ENCODE results near the gene DAP.

DAP gene

DNA sequence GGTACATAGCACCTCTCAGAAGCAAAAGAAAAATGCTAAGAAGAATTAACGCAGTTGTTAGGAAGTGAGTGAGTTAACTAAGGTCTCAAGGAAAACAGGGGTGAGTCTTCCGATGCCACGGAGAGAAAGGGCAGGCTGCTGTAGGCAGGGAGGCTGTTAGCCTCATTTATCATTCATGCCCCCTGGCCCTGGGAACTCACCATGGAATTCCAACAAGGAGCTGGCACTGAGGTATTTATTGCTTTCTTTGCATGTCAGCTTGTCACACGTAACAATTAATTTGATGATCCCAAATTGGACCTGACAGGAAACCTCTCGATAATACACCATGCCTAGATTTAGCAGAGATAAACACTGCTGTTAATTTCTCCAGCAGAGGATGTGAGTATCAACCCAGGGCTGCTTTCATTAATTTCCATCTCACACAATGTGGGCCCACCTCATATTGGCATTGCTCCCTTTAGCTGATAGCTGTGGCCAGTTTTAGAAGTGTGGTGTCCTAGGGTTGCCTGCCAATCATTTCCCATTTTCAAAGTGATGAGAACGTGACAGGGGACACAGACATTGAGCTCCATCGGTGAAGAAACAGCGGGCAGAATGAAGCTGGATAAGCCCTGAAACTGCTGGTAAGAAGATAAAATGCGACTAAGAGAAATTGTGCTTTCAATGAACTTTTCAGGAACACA, 45.3 kb downstream of the DAP start:
- Histone ChIP-seq H3K36me3 (peaks cover 98% of the 10 kb centered on the region), H3K4me3 (no peak overlapping the region), H3K27me3 (no peaks in the 10 kb centered on the region), H3K9ac (no peak overlapping the region), H3K27ac (no peak overlapping the region), H3K4me2 (no peak overlapping the region), H3K4me1 (no peaks in the 10 kb centered on the region), H3K9me3 (peaks cover 20% of the 10 kb centered on the region), H4K20me1 (peaks cover 32% of the 10 kb centered on the region)
- no peak for TF ChIP-seq Cebpa-rat (IDR thresholded peaks at IDR 0.05)

- Histone ChIP-seq H3K36me3 (peaks cover 87% of the 10 kb centered on the region), H4K20me1 (peaks cover 61% of the 10 kb centered on the region), H3K9ac (no peak overlapping the region), H3K4me2 (no peak overlapping the region), H3K27ac (no peak overlapping the region), H3K4me1 (no peaks in the 10 kb centered on the region), H3K4me3 (no peak overlapping the region), H3K27me3 (no peaks in the 10 kb centered on the region), H3K9me3 (peaks cover 8% of the 10 kb centered on the region)
- no peak for TF ChIP-seq Cebpa-rat (IDR thresholded peaks at IDR 0.05)
Measured at GRCh38 chr5:10712574-10713366, 48.3 kb downstream of the DAP start.

GRCh38 chr5:10711562-10711961, 49.5 kb downstream of the DAP start:
- H3K27me3 ChIP-seq, result no peaks in the 10 kb centered on the region
- H3K4me1 ChIP-seq, result no peaks in the 10 kb centered on the region
- H3K9ac ChIP-seq, result no peak overlapping the region
- no peak overlapping the region for H3K4me3 ChIP-seq
- H4K20me1 ChIP-seq, result peaks cover 73% of the 10 kb centered on the region
- no peak overlapping the region for H3K27ac ChIP-seq
- TF ChIP-seq Cebpa-rat (IDR thresholded peaks at IDR 0.05), result no peak
- H3K36me3 ChIP-seq, result peaks cover 79% of the 10 kb centered on the region
- H3K4me2 ChIP-seq, result no peak overlapping the region
- H3K9me3 ChIP-seq, result no peaks in the 10 kb centered on the region

GRCh38 chr5:10710513-10711128, 50.4 kb downstream of the DAP start:
- no peaks in the 10 kb centered on the region for H3K9me3 ChIP-seq
- TF ChIP-seq Cebpa-rat (IDR thresholded peaks at IDR 0.05), result no peak
- peaks cover 80% of the 10 kb centered on the region for H4K20me1 ChIP-seq
- H3K27me3 ChIP-seq, result no peaks in the 10 kb centered on the region
- H3K36me3 ChIP-seq, result peaks cover 70% of the 10 kb centered on the region
- no peak overlapping the region for H3K4me3 ChIP-seq
- H3K9ac ChIP-seq, result no peak overlapping the region
- H3K27ac ChIP-seq, result no peak overlapping the region
- H3K4me1 ChIP-seq, result peaks cover 9% of the 10 kb centered on the region
- H3K4me2 ChIP-seq, result no peak overlapping the region

DNA sequence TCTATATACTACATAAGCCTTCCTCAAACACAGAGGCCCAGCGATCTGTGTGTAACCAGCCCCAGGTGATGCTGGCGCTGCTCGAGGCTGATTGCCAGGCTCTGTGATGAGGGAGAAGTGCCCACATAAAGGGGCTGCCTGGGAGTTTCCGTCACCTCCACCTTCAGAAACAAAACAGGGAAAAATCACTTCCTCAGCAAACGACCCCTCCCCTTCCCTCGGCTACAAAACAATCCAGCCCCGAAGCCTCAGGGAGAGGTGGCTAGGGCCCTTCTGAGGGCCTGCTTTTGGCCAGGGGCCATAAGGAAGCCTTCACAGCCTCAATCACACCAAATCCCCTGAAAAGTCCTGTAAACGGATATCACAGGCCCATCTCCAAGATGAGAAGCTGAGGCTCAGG, 51.1 kb downstream of the DAP start:
- peaks cover 76% of the 10 kb centered on the region for H4K20me1 ChIP-seq
- H3K4me1 ChIP-seq, result peaks cover 16% of the 10 kb centered on the region
- H3K36me3 ChIP-seq, result peaks cover 63% of the 10 kb centered on the region
- no peaks in the 10 kb centered on the region for H3K9me3 ChIP-seq
- no peak overlapping the region for H3K4me3 ChIP-seq
- H3K9ac ChIP-seq, result no peak overlapping the region
- H3K27ac ChIP-seq, result no peak overlapping the region
- no peaks in the 10 kb centered on the region for H3K27me3 ChIP-seq
- TF ChIP-seq Cebpa-rat (IDR thresholded peaks at IDR 0.05), result no peak
- H3K4me2 ChIP-seq, result no peak overlapping the region

- H3K4me2 ChIP-seq, result no peak overlapping the region
- H3K4me3 ChIP-seq, result no peak overlapping the region
- H3K9me3 ChIP-seq, result no peaks in the 10 kb centered on the region
- peaks cover 21% of the 10 kb centered on the region for H3K4me1 ChIP-seq
- no peak for TF ChIP-seq Cebpa-rat (IDR thresholded peaks at IDR 0.05)
- H4K20me1 ChIP-seq, result peaks cover 81% of the 10 kb centered on the region
- no peak overlapping the region for H3K27ac ChIP-seq
- no peaks in the 10 kb centered on the region for H3K27me3 ChIP-seq
- peaks cover 57% of the 10 kb centered on the region for H3K36me3 ChIP-seq
- H3K9ac ChIP-seq, result no peak overlapping the region
Measured at GRCh38 chr5:10709409-10709808, 51.6 kb downstream of the DAP start.

DNA sequence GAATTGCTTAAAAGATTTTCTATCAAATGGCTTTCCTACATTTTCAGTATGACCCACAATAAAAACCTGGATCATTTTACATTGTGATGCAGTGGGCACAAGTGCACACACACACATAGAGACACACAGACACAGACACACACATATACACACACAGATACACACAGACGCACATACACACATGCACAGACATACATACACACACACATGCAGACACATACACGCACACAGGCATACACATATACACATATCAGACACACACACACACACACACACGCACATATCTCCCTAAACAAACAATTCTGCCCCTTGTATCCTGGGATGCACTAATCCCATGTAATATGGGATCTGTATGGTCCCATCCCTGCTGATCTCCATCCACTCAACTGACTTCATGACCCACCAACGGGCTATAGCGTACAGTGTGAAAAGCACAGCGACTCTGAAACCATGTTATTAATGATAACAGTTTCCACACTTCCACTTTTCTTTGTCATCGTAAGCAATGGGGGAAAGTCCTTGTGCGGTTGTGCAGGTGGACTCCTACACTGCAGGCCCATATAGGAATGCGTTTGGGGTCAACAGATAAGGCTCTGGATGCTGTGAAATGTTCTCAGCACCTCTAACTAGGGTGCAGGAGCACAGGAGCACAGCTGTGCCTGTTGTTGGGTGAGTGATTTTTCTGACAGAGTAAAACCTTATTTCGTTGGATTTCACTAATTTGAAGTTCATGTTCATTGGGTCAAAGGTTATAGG, 52.7 kb downstream of the DAP start:
- Histone ChIP-seq H3K4me1 (peaks cover 32% of the 10 kb centered on the region), H3K4me3 (no peak overlapping the region), H3K9ac (no peak overlapping the region), H3K9me3 (no peaks in the 10 kb centered on the region), H3K36me3 (peaks cover 54% of the 10 kb centered on the region), H3K4me2 (no peak overlapping the region), H3K27ac (no peak overlapping the region), H4K20me1 (peaks cover 88% of the 10 kb centered on the region), H3K27me3 (no peaks in the 10 kb centered on the region)
- TF ChIP-seq Cebpa-rat (IDR thresholded peaks at IDR 0.05), result no peak

DNA sequence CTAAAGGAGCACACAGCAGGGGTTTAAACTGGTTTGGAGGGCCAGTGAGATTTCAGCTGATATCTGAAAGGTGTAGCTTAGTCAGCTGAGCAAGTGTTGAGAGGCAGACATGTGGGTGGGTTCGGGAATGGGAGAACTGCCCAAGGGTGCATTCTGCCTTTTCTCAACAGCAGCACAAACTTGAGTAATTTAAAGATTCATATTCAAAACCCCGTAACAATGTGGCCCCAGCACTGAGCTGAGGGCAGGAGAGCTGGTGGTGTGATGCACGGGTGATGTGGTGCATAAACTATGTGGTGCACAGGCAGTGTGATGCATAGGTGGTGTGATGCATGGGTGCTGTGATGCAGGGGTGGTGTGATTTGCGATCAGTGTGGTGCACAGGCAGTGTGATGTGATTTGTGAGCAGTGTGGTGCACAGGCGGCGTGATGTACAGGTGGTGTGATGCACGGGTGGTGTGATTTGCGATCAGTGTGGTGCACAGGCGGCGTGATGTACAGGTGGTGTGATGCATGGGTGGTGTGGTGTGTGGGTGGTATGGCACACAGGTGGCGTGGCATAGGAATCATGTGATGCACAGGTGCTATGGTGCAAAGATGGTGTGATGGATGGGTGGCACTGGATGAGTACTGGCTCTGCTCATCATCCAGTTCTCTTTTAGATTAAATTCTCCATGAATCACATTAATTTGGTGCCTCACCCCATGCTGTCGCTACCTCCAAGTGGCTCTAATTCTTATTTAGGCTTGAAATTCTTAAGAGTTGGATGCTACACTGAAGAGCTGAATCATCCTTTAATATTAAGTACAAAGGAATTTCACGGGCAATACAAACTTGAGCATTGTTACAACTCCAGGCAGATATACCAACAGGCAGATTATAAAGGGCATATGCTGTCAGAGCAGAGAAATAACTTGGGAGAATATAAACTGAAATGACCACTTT, 53.6 kb downstream of the DAP start:
- no peak overlapping the region for H3K4me3 ChIP-seq
- TF ChIP-seq Cebpa-rat (IDR thresholded peaks at IDR 0.05), result no peak
- peaks cover 37% of the 10 kb centered on the region for H3K4me1 ChIP-seq
- no peaks in the 10 kb centered on the region for H3K9me3 ChIP-seq
- H3K4me2 ChIP-seq, result no peak overlapping the region
- peaks cover 54% of the 10 kb centered on the region for H3K36me3 ChIP-seq
- H3K27ac ChIP-seq, result no peak overlapping the region
- H3K27me3 ChIP-seq, result no peaks in the 10 kb centered on the region
- H4K20me1 ChIP-seq, result peaks cover 91% of the 10 kb centered on the region
- H3K9ac ChIP-seq, result no peak overlapping the region

- no peak overlapping the region for H3K27ac ChIP-seq
Measured at GRCh38 chr5:10706326-10706725, 54.7 kb downstream of the DAP start.

More at GRCh38 chr5:10706326-10706725, 54.7 kb downstream of the DAP start:
- Histone ChIP-seq H3K9me3 (no peaks in the 10 kb centered on the region), H3K4me3 (no peak overlapping the region), H3K4me2 (no peak overlapping the region), H4K20me1 (peaks cover 87% of the 10 kb centered on the region), H3K36me3 (peaks cover 51% of the 10 kb centered on the region), H3K4me1 (peaks cover 37% of the 10 kb centered on the region), H3K27me3 (no peaks in the 10 kb centered on the region), H3K9ac (no peak overlapping the region)
- TF ChIP-seq Cebpa-rat (IDR thresholded peaks at IDR 0.05), result no peak
